IMR-90 (cell line): ENCODE results near the gene GABPB1.

Experiments used
- BHLHE40 ChIP-seq: fragments of 150-350 bp; IDR thresholded peaks from 2 replicates; pipeline ENCODE4 v1.6.1; 2016; ENCODE audit warnings: mild to moderate bottlenecking, low read depth, low read length
- CEBPB ChIP-seq: IDR thresholded peaks from 2 replicates; pipeline ENCODE4 v1.6.1; 2012; ENCODE audit warnings: low read depth, low read length, improper control_type of control experiment
- CTCF ChIP-seq: conservative IDR thresholded peaks from 2 replicates; pipeline ENCODE4 v1.5.1; 2012; ENCODE audit warnings: mild to moderate bottlenecking, low read depth, low read length, improper control_type of control experiment
- ELK1 ChIP-seq: fragments of 150-350 bp; IDR thresholded peaks from 2 replicates; pipeline ENCODE4 v1.6.1; 2016; ENCODE audit warnings: low read depth, mild to moderate bottlenecking, low read length, moderate library complexity, borderline replicate concordance
- FOS ChIP-seq: fragments of 150-350 bp; IDR thresholded peaks from 2 replicates; pipeline ENCODE4 v1.6.1; 2016; ENCODE audit warnings: low read depth, low read length
- MAFK ChIP-seq: IDR thresholded peaks from 2 replicates; pipeline ENCODE4 v1.6.1; 2012; ENCODE audit warnings: low read depth, low read length, improper control_type of control experiment
- MAZ ChIP-seq: IDR thresholded peaks from 2 replicates; pipeline ENCODE4 v1.6.1; 2012; ENCODE audit warnings: low read depth, mild to moderate bottlenecking, low read length, improper control_type of control experiment, moderate library complexity, borderline replicate concordance
- MXI1 ChIP-seq: IDR thresholded peaks from 2 replicates; pipeline ENCODE4 v1.6.1; 2012; ENCODE audit warnings: low read depth, mild to moderate bottlenecking, low read length, moderate library complexity, borderline replicate concordance
- NFE2L2 ChIP-seq: fragments of 150-350 bp; IDR thresholded peaks from 2 replicates; pipeline ENCODE4 v1.6.1; 2016; ENCODE audit warnings: low read depth, mild to moderate bottlenecking, low read length
- POLR2A ChIP-seq: IDR thresholded peaks from 2 replicates; pipeline ENCODE4 v1.6.1; 2012; ENCODE audit warnings: mild to moderate bottlenecking, low read depth, low read length
- RAD21 ChIP-seq: IDR thresholded peaks from 2 replicates; pipeline ENCODE4 v1.6.1; 2012; ENCODE audit warnings: low read length, improper control_type of control experiment
- RCOR1 ChIP-seq: IDR thresholded peaks from 2 replicates; pipeline ENCODE4 v1.6.1; 2012; ENCODE audit warnings: mild to moderate bottlenecking, low read length, improper control_type of control experiment; ENCODE audit not compliant: insufficient replicate concordance
- SMC3 ChIP-seq: fragments of 150-350 bp; IDR thresholded peaks from 2 replicates; pipeline ENCODE4 v1.6.1; 2016; ENCODE audit warnings: low read depth, mild to moderate bottlenecking, antibody characterized with exemption, low read length, moderate library complexity

- TF ChIP-seq CEBPB, result no peak
- TF ChIP-seq CTCF, result no peak
- no peak for TF ChIP-seq MXI1
- TF ChIP-seq POLR2A, result no peak
- no peak for TF ChIP-seq NFE2L2
- no peak for TF ChIP-seq FOS
- TF ChIP-seq SMC3, result no peak
- no peak for TF ChIP-seq RAD21
- no peak for TF ChIP-seq MAFK
- TF ChIP-seq MAZ, result no peak
- TF ChIP-seq BHLHE40, result no peak
- TF ChIP-seq RCOR1, result no peak
- no peak for TF ChIP-seq ELK1
These were observed 15.3 kb downstream of the GABPB1 start for GRCh38 chr15:50339717-50340116.
